ENCODE results near the gene TBC1D22A.

GRCh38 chr22:47132428-47132825 lies 370.0 kb downstream of the TBC1D22A start:
- TF ChIP-seq CTCF (conservative IDR thresholded peaks at IDR 0.05; ENCODE audit: low read length) (no peak), EZH2phosphoT487 (IDR thresholded peaks at IDR 0.05; ENCODE audit: borderline replicate concordance, low read depth, low read length) (no peak)

Data from OCI-LY7 (cell line).